ENCODE data around the gene CHRD.
"Not testable (repeated sequence)": the region's sequence is repeated elsewhere in the genome, so short reads cannot be mapped to it uniquely, and the experiment has no call there.

Gene CHRD

GRCh38 chr3:184379358-184380184, at the start of gene CHRD:
TSS of gene CHRD (plus strand) at chr3:184380054. CDS start at chr3:184380319, 265 bp downstream.
- DNase-seq: no peak

GRCh38 chr3:184332370-184333090, 47.3 kb upstream of the CHRD start:
- DNase-seq: no peak

DNA sequence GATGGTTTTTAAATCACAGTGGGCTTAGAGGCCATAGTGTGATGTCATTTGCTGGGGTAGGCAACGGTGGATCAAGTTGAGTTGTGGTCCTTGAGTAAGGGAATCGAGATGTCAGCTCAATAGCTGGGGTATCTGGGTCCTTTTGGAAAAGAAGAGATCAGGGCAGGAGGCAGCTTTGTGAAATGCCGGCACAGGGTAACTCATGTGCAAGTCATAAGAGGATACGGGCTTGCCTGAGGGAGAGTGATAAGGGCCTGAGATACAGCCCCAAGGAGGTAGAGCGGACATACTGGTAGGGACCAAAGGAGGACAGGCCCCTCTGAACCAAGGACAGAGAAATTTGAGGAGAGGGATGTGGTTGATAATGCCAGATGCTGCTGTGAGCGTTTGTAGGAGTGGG, 46.7 kb upstream of the CHRD start:
- DNase-seq: no peak

- DNase-seq: no peak
Observed at GRCh38 chr3:184333700-184334099, 46.2 kb upstream of the CHRD start.

GRCh38 chr3:184334470-184335158, 45.2 kb upstream of the CHRD start:
- DNase-seq: peak; percentile 30

- no peak for DNase-seq
Observed at GRCh38 chr3:184335291-184335660, 44.6 kb upstream of the CHRD start.

GRCh38 chr3:184335661-184336546, 44.0 kb upstream of the CHRD start:
- DNase-seq: peak; percentile 78

- DNase-seq: peak; percentile 63
Observed at GRCh38 chr3:184336547-184337398, 43.1 kb upstream of the CHRD start.

DNA sequence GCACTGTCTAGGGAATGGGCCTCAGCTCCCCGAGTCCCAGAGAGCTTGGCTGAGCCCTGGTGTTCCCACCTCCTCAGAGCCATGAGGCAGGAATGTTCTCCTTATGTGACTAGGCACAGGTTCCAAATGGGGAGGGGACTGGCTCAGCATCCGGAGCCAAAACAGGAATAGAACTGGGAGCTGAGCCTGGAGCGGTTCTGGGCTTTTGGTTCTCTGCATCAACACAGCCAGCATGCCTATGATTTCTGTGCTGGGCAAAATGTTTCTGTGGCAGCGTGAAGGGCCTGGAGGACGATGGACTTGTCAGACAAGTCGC, 42.5 kb upstream of the CHRD start, which contains the start of gene FAM131A:
Gene FAM131A (plus strand): TSS at position 202 of the 316 bp plus-strand sequence. CDS start 31 bp downstream, at position 233.
- DNase-seq: no peak

GRCh38 chr3:184337981-184338380, 41.9 kb upstream of the CHRD start:
- DNase-seq: no peak

DNA sequence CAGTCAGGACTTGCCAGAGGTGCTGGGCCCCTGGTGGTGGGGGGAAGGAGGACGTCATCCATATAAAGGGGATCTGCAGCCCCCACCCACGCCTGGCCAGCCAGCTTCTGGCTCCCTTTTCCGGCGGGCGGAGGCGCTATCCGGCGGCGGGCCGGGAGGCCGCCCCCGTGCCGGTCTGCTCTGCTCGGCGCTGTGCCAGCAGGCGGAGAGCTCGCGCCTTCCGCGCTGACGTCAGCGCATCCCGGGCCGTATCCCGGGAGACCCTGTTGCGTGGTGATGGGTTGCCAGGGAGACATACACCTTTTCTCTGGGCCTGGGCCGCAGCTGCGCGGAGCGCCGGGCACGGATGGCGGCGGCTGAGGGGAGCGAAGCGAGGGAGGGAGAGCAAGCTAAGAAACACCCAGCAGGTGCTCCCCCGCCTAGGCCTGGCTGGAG, 41.3 kb upstream of the CHRD start:
- peak; percentile 19 for DNase-seq

- no peak for DNase-seq
Observed at GRCh38 chr3:184339001-184339400, 40.9 kb upstream of the CHRD start.

- not testable (repeated sequence) for DNase-seq
Observed at GRCh38 chr3:184339451-184340135, 40.3 kb upstream of the CHRD start.

GRCh38 chr3:184341925-184342324, 37.9 kb upstream of the CHRD start:
- no peak for DNase-seq

- DNase-seq: no peak
Observed at GRCh38 chr3:184343200-184343876, 36.5 kb upstream of the CHRD start.

DNA sequence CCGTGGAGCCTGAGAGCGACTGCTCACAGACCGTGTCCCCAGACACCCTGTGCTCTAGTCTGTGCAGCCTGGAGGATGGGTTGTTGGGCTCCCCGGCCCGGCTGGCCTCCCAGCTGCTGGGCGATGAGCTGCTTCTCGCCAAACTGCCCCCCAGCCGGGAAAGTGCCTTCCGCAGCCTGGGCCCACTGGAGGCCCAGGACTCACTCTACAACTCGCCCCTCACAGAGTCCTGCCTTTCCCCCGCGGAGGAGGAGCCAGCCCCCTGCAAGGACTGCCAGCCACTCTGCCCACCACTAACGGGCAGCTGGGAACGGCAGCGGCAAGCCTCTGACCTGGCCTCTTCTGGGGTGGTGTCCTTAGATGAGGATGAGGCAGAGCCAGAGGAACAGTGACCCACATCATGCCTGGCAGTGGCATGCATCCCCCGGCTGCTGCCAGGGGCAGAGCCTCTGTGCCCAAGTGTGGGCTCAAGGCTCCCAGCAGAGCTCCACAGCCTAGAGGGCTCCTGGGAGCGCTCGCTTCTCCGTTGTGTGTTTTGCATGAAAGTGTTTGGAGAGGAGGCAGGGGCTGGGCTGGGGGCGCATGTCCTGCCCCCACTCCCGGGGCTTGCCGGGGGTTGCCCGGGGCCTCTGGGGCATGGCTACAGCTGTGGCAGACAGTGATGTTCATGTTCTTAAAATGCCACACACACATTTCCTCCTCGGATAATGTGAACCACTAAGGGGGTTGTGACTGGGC, 35.1 kb upstream of the CHRD start:
- no peak for DNase-seq

- DNase-seq: peak; percentile 82
Observed at GRCh38 chr3:184345317-184346144, 34.3 kb upstream of the CHRD start.

- DNase-seq: no peak
Observed at GRCh38 chr3:184346480-184347190, 33.2 kb upstream of the CHRD start.
